GM23338 (cell line): Measurements from ENCODE around the gene DRC3.

ENCODE experiments used
- CTCF ChIP-seq, 2 experiments: fragments of 200-600 bp in 1 of 2; sonication (generic) in 1 of 2; conservative IDR thresholded peaks; 2 replicates each; pipeline versions ENCODE4 v1.5.1 to v1.6.1; 2016 to 2017; ENCODE audit warnings: antibody characterized with exemption in 2 of 2, low read depth in 2 of 2, mild to moderate bottlenecking in 2 of 2, moderate library complexity in 1 of 2
- EZH2 ChIP-seq: fragments of 200-600 bp; sonication (generic); IDR thresholded peaks from one replicate; pipeline ENCODE4 v1.8.0; 2017; ENCODE audit warnings: antibody characterized with exemption, mild to moderate bottlenecking, low read depth; ENCODE audit not compliant: unreplicated experiment
- EZH2phosphoT487 ChIP-seq: fragments of 200-600 bp; sonication (generic); IDR thresholded peaks from one replicate; pipeline ENCODE4 v1.8.1; 2018; ENCODE audit warnings: antibody characterized with exemption; ENCODE audit not compliant: unreplicated experiment
- JUNB ChIP-seq: IDR thresholded peaks from one replicate; pipeline ENCODE4 v1.6.1; 2016; ENCODE audit warnings: antibody characterized with exemption; ENCODE audit not compliant: unreplicated experiment
- POLR2AphosphoS5 ChIP-seq: IDR thresholded peaks from 2 replicates; pipeline ENCODE4 v1.6.1; 2016; ENCODE audit warnings: antibody characterized with exemption, low read depth
- REST ChIP-seq: IDR thresholded peaks from one replicate; pipeline ENCODE4 v1.6.1; 2018; ENCODE audit warnings: antibody characterized with exemption; ENCODE audit not compliant: unreplicated experiment
- ZNF114 ChIP-seq: fragments of 250-450 bp; sonication (Bioruptor Pico); IDR thresholded peaks from 2 replicates; pipeline ENCODE4 v1.5.0; 2020; ENCODE audit warnings: mild to moderate bottlenecking, moderate library complexity

- no peak for TF ChIP-seq CTCF (conservative IDR thresholded peaks at IDR 0.05; ENCODE audit: low read depth in 2 of 2)
- no peak for TF ChIP-seq EZH2
- TF ChIP-seq ZNF114 (CRISPR knock-in tag): no peak
- no peak for TF ChIP-seq POLR2AphosphoS5
- TF ChIP-seq EZH2phosphoT487: no peak
- no peak for TF ChIP-seq REST
- TF ChIP-seq JUNB: no peak
Observed at GRCh38 chr17:17993852-17994251, 21.2 kb downstream of the DRC3 start.
